Gastroesophageal sphincter (tissue), 4 donors: ENCODE results near the gene PIK3R2. TPM values are rescaled to one million over a fixed set of nuclear protein-coding genes. Genes with fewer than 3 reads are reported as not detected.

Experiments used
- ATAC-seq: fragments of 150-250 bp; one replicate; pipeline ENCODE4 v1.9.1; 2016; ENCODE audit warnings: mild to moderate bottlenecking, moderate library complexity
- H3K27ac ChIP-seq, 4 donors: fragments of 200-600 bp; sonication (generic) in 3 of 4; 1 replicate in 3 of 4; 2 replicates in 1 of 4; pipeline ENCODE4 v1.5.1; 2016 to 2019
- H3K27me3 ChIP-seq: fragments of 200-600 bp; sonication (generic); one replicate; pipeline ENCODE4 v1.5.1; 2019
- H3K36me3 ChIP-seq, 2 donors: fragments of 200-600 bp; sonication (generic); one replicate each; pipeline ENCODE4 v1.5.1; 2019; ENCODE audit warnings: control low read depth in 1 of 2
- H3K4me1 ChIP-seq, 3 donors: fragments of 200-600 bp; sonication (generic); 1 replicate in 2 of 3; 2 replicates in 1 of 3; pipeline ENCODE4 v1.5.1; 2016 to 2019; ENCODE audit warnings: control low read depth in 2 of 3
- H3K4me3 ChIP-seq, 2 donors: fragments of 200-600 bp; sonication (generic); one replicate each; pipeline ENCODE4 v1.5.1; 2019; ENCODE audit warnings: mild to moderate bottlenecking in 1 of 2, moderate library complexity in 1 of 2
- H3K9me3 ChIP-seq, 3 donors: fragments of 200-600 bp; sonication (generic); one replicate each; pipeline ENCODE4 v1.5.1; 2017 to 2019; ENCODE audit warnings: control low read depth in 2 of 3
- EP300 ChIP-seq: sonication (generic); formaldehyde crosslinking; IDR thresholded peaks from one replicate; pipeline ENCODE4 v1.6.1; 2017; ENCODE audit warnings: antibody characterized with exemption, mild to moderate bottlenecking
- POLR2A ChIP-seq, 2 donors: fragments of 450-650 bp; IDR thresholded peaks; one replicate each; pipeline ENCODE4 v1.6.1; 2017; ENCODE audit warnings: antibody characterized with exemption in 2 of 2, mild to moderate bottlenecking in 2 of 2, moderate library complexity in 1 of 2
- POLR2AphosphoS5 ChIP-seq: sonication (generic); formaldehyde crosslinking; IDR thresholded peaks from one replicate; pipeline ENCODE4 v1.6.1; 2017; ENCODE audit warnings: antibody characterized with exemption
- WGBS, 2 donors: methylation state at CpG; one replicate each; pipeline ENCODE4 v1.1.5; 2018; ENCODE audit warnings: low coverage in 1 of 2; 5-methylcytosine and 5-hydroxymethylcytosine counted together
- total RNA-seq, 4 donors: library from RNA; depleted of rRNA; stranded (reverse); fragments of >200 nt; gene quantifications; one replicate each; pipeline ENCODE4 v1.1.0, GENCODE V29; 2016
- TF ChIP-seq, protein P1 (sequence below), 4 experiments: fragments of 200-600 bp in 2 of 4; fragments of 450-650 bp in 2 of 4; sonication (generic) in 1 of 4; IDR thresholded peaks; one replicate each; pipeline ENCODE4 v1.5.1; 2017 to 2019; ENCODE audit warnings: antibody characterized with exemption in 4 of 4, mild to moderate bottlenecking in 2 of 4, moderate library complexity in 2 of 4

PIK3R2 gene
- total RNA-seq, 4 donors from 2014 or later, result 5.3 to 30.1 (median 22.7) TPM

DNA sequence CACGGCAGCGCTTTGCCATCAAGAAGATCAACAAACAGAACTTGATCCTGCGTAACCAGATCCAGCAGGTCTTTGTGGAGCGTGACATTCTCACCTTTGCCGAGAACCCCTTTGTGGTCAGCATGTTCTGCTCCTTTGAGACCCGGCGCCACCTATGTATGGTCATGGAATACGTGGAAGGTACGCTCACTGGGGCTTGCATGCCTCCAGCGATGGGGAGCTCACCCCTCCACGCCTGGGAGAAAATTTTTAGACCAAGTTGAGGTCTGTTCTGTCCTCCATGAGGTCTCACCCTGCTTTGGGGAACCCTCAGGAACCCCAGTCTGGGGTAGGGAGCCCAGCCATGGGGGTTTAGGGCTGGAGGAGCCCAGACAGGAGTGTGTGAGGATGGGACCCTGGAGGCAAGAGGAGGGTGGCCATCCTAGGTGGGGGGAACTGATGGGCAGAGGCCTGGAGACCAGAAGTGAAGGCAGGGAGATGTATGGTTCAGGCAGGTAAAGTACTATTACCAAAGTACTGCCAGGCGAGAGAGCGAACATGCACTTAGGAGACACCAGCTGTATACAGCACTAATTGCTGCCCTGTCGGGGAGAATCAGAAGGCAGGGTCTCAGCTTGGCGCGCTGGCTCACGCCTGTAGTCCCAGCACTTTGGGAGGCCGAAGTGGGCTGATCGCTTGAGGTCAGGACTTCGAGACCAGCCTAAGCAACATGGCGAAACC lies 22.3 kb upstream of the PIK3R2 start:
- TF ChIP-seq, protein P1, sequence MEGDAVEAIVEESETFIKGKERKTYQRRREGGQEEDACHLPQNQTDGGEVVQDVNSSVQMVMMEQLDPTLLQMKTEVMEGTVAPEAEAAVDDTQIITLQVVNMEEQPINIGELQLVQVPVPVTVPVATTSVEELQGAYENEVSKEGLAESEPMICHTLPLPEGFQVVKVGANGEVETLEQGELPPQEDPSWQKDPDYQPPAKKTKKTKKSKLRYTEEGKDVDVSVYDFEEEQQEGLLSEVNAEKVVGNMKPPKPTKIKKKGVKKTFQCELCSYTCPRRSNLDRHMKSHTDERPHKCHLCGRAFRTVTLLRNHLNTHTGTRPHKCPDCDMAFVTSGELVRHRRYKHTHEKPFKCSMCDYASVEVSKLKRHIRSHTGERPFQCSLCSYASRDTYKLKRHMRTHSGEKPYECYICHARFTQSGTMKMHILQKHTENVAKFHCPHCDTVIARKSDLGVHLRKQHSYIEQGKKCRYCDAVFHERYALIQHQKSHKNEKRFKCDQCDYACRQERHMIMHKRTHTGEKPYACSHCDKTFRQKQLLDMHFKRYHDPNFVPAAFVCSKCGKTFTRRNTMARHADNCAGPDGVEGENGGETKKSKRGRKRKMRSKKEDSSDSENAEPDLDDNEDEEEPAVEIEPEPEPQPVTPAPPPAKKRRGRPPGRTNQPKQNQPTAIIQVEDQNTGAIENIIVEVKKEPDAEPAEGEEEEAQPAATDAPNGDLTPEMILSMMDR (IDR thresholded peaks at IDR 0.05), result no peak
- no peak for TF ChIP-seq EP300
- no peak for TF ChIP-seq POLR2AphosphoS5
- no peak for TF ChIP-seq POLR2A (IDR thresholded peaks at IDR 0.05)
- ATAC-seq, result no peak
- Histone ChIP-seq H3K27ac (no peak overlapping the region), H3K36me3 (peaks cover 0 to 94% of the 10 kb centered on the region in 2 donors), H3K4me3 (no peak overlapping the region), H3K4me1 (no peaks in the 10 kb centered on the region), H3K27me3 (no peaks in the 10 kb centered on the region), H3K9me3 (no peaks in the 10 kb centered on the region)
- 20 to 91% methylated on average over 1 to 6 of the region's 21 CpGs for WGBS, 2 donors

DNA sequence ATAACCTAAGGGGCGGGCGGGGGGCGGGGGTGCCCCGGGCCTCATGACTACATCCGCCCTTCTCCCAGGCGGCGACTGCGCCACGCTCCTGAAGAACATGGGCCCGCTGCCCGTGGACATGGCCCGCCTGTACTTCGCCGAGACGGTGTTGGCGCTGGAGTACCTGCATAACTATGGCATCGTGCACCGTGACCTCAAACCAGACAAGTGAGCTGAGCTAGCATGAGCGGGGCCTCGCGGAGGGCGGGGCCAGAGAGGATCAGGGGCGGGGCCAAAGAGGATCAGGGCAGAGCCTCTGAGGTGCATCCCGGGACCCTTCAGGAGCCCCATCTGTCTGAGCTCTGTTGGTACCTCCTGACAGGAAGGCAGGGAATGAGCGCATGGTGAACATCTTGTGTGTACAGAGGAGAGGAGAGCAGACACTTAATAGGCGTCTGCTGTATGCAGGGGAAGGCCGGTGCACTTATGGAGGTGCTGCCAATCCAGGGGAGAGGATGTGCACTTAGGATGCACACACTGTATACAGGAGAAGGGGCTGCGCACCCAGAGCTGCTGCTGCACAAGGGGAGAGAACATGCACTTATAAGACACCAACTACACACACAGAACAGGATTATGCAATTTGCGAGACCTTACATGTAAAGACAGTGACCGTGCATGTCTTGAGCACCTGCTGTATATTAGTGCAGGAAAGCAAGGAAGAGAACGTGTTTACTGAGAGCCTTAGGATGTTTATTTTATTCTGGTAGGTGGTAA lies 20.9 kb upstream of the PIK3R2 start:
- Histone ChIP-seq H3K4me3 (no peak overlapping the region), H3K9me3 (no peaks in the 10 kb centered on the region), H3K36me3 (peaks cover 0 to 98% of the 10 kb centered on the region in 2 donors), H3K4me1 (no peaks in the 10 kb centered on the region), H3K27me3 (no peaks in the 10 kb centered on the region), H3K27ac (no peak overlapping the region)
- TF ChIP-seq, protein P1 (IDR thresholded peaks at IDR 0.05), result no peak
- TF ChIP-seq POLR2AphosphoS5 (no peak), POLR2A (IDR thresholded peaks at IDR 0.05) (no peak), EP300 (no peak)
- no peak for ATAC-seq
- 80 to 83% methylated on average over 2 to 8 of the region's 31 CpGs for WGBS, 2 donors

DNA sequence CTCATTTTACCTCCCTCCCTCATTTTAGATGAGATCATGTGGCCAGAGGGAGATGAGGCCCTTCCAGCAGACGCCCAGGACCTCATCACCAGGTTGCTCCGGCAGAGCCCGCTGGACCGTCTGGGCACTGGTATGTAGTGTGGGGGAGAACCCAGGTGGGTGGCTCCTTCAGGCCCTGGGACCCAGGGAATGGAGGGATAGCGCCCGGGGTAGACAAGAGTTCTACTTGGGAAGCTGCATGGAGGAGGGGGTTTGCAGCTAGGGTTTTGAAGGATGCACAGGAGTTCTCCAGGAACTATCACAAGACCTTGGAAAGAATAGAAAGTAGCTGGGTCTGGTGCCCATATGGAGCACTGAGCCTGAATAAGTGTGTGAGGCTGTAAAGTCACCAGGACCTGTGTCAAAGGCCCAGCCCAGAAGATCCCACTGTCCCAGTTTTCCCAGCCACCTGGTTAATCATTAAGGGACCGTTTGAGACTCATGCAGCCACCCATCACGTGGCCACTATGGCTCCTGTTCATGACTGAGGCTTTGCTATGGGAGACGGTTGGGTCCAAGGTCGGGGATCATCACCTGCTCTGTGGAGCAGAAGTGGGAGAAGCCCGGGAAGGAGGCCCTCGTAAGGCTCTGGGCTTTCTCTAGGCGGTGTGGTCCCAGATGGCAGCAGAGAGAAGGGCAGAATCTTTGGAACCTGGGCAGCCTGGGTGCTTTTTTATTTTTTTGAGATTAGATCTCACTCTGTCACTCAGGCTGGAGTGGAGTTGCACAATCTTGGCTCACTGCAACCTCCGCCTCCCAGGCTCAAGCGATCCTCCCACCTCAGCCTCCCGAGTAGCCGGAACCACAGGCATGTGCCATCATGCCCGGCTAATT lies 17.0 kb upstream of the PIK3R2 start:
- Histone ChIP-seq H3K27me3 (no peaks in the 10 kb centered on the region), H3K4me1 (no peaks in the 10 kb centered on the region), H3K9me3 (no peaks in the 10 kb centered on the region), H3K27ac (no peak overlapping the region), H3K36me3 (peaks cover 0 to 96% of the 10 kb centered on the region in 2 donors), H3K4me3 (no peak overlapping the region)
- TF ChIP-seq POLR2A (IDR thresholded peaks at IDR 0.05), result no peak
- no peak for TF ChIP-seq POLR2AphosphoS5
- TF ChIP-seq, protein P1 (IDR thresholded peaks at IDR 0.05), result no peak
- no peak for ATAC-seq
- WGBS, 2 donors, result 96% methylated on average over 3 of the region's 18 CpGs; no CpG with 5 or more reads in 1 of the 2 donors

DNA sequence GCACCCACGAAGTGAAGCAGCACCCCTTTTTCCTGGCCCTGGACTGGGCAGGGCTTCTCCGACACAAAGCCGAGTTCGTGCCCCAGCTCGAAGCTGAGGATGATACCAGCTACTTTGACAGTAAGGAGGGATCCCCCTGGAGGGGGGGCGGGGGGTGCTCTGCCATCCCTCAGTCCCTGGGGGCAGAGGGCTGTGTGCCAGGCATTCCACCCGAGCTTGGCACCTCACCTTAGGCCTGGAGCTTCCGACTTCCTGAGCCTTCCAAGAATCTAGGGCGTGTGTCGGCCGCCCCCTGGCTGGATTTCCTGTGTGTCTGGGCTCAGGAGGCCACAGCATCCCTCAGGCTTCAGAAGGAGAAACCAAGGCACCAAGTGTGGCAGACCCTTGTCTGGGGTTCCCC lies 15.7 kb upstream of the PIK3R2 start:
- Histone ChIP-seq H3K4me3 (no peak overlapping the region), H3K9me3 (no peaks in the 10 kb centered on the region), H3K27me3 (no peaks in the 10 kb centered on the region), H3K36me3 (peaks cover 0 to 96% of the 10 kb centered on the region in 2 donors), H3K4me1 (no peaks in the 10 kb centered on the region), H3K27ac (no peak overlapping the region)
- no peak for TF ChIP-seq POLR2AphosphoS5
- no peak for TF ChIP-seq POLR2A (IDR thresholded peaks at IDR 0.05)
- TF ChIP-seq, protein P1 (IDR thresholded peaks at IDR 0.05), result no peak
- no peak for TF ChIP-seq EP300
- WGBS, 2 donors, result 79% methylated on average over 5 of the region's 11 CpGs; no CpG with 5 or more reads in 1 of the 2 donors
- ATAC-seq, result no peak
